ENCODE measurements around the gene FGD6. TPM values are rescaled to one million over a fixed set of nuclear protein-coding genes. Genes with fewer than 3 reads are reported as not detected.

FGD6 gene
- total RNA-seq (2014; rRNA removed; shearing (Covaris generic); ENCODE audit: low replicate concordance) = 42.2 and 42.5 TPM in 2 replicates

DNA sequence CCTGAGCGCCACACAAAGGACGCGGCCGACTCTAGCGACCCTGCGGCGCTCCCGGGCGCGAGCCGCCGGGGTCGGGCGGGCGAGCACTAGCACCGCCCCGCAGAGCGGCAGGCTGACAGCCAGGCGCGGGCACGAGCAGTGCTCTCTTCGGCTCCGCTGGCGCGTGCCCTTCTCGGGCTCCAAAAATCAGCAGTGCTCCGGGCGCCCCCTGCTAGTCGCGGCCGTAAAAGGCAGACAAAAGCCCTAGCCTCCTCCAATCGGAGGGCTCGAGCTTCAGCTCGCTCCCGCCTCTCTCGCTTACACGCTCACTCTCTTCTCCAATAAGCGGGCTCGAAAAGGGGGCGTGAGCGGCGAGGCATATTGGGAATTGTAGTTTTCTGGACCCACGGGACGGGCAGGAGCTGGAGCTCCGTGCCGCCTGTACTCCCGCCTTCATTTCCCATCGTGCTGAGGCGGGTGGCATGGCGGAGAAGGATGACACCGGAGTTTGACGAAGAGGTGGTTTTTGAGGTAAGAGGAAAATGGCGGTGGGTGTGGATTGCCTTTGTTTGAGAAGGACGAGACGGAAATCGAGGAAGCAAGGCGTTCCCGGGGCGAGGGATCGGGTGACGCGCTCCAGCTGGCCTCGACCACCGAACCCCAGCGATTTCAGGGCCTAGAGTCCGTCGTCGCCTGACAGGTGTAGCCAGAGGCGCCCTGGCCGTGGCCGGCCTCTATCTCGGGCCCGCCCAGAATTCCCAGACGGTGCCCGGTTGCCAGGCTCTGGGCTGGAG, at the start of gene FGD6, which contains the start of gene VEZT:
FGD6 (minus strand) TSS at position 91 of the 773 bp plus-strand sequence. CDS start 227 bp downstream, outside the sequence.
VEZT (plus strand) TSS at position 431 of the 773 bp plus-strand sequence; CDS start at position 475, 44 bp downstream.
- peaks cover 64% of the 10 kb centered on the region for H3K4me1 ChIP-seq (ENCODE audit: low read length)
- peak within 1 kb of the TSS; percentile 83 for H3K4me3 ChIP-seq (ENCODE audit: low read length)
- H3K9ac ChIP-seq (ENCODE audit: low read length) = peak within 1 kb of the TSS; percentile 86
- peak; percentile 100 for DNase-seq
- no peaks in the 10 kb centered on the region for H4K20me1 ChIP-seq (ENCODE audit: insufficient read depth, low read depth, low read length)
- H3K36me3 ChIP-seq (ENCODE audit: insufficient read depth, low read length) = peaks cover 6% of the 10 kb centered on the region; the same call in 1 of the 2 replicates
- peak within 1 kb of the TSS; percentile 91 for H3K4me2 ChIP-seq (ENCODE audit: low read depth, low read length, poor library complexity, severe bottlenecking)
- no peaks in the 10 kb centered on the region for H3K27me3 ChIP-seq (ENCODE audit: low read length)
- no peaks in the 10 kb centered on the region for H3K9me3 ChIP-seq (ENCODE audit: low read length)
- peak within 1 kb of the TSS; percentile 95 for H3K27ac ChIP-seq (ENCODE audit: low read length)
- H3K9me2 ChIP-seq (replicated peaks; ENCODE audit: insufficient read depth, low read length) = no peaks in the 10 kb centered on the region
- peak within 1 kb of the TSS; percentile 21; the same call in 1 of the 2 replicates for H2AFZ ChIP-seq (ENCODE audit: low read length)
- peaks cover 94% of the 10 kb centered on the region for H3K79me2 ChIP-seq (ENCODE audit: low read length)

DNA sequence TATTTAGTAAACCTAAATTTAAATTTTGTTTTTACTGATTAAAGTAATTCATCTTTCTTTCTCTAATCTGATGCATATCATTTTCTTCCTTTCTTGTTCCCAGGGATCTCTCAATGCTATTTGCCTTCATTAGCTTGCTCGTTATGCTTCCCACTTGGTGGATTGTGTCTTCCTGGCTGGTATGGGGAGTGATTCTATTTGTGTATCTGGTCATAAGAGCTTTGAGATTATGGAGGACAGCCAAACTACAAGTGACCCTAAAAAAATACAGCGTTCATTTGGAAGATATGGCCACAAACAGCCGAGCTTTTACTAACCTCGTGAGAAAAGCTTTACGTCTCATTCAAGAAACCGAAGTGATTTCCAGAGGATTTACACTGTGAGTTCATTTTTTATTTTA, 49.0 kb upstream of the FGD6 start:
- Histone ChIP-seq H3K9me3 (ENCODE audit: low read length) (no peaks in the 10 kb centered on the region), H3K4me3 (ENCODE audit: low read length) (no peak overlapping the region), H3K27ac (ENCODE audit: low read length) (no peak overlapping the region), H3K9ac (ENCODE audit: low read length) (no peak overlapping the region), H3K27me3 (ENCODE audit: low read length) (no peaks in the 10 kb centered on the region), H3K4me2 (ENCODE audit: low read depth, low read length, poor library complexity, severe bottlenecking) (no peak overlapping the region), H3K4me1 (ENCODE audit: low read length) (no peaks in the 10 kb centered on the region), H4K20me1 (ENCODE audit: insufficient read depth, low read depth, low read length) (no peaks in the 10 kb centered on the region), H2AFZ (ENCODE audit: low read length) (no peak overlapping the region), H3K36me3 (ENCODE audit: insufficient read depth, low read length) (peaks cover 69% of the 10 kb centered on the region), H3K79me2 (ENCODE audit: low read length) (peaks cover 56% of the 10 kb centered on the region), H3K9me2 (replicated peaks; ENCODE audit: insufficient read depth, low read length) (no peaks in the 10 kb centered on the region)
- no peak for DNase-seq

DNA sequence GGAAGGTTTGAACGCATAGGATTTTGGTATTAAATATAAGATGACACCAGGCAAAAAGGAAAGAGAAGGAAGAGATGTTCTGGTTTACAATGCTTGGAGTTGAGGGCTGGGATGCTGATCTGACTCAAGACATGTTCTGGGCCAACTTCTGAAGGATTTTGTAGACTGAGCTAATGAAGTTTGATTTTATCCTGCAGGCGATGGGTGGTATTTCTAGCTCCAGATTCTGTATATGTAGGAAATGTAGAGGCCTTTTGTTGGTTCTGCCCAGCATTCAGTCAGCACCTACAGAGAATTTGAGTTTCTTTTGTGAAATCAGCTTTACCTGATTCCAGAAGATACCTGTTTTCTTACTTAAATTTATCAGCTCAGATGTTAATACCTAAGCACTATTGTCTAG, 48.5 kb upstream of the FGD6 start:
- no peak for DNase-seq
- Histone ChIP-seq H3K4me3 (ENCODE audit: low read length) (no peak overlapping the region), H3K79me2 (ENCODE audit: low read length) (peaks cover 58% of the 10 kb centered on the region), H3K9me2 (replicated peaks; ENCODE audit: insufficient read depth, low read length) (no peaks in the 10 kb centered on the region), H3K9me3 (ENCODE audit: low read length) (no peaks in the 10 kb centered on the region), H4K20me1 (ENCODE audit: insufficient read depth, low read depth, low read length) (no peaks in the 10 kb centered on the region), H3K27ac (ENCODE audit: low read length) (no peak overlapping the region), H3K36me3 (ENCODE audit: insufficient read depth, low read length) (peaks cover 66% of the 10 kb centered on the region), H3K4me2 (ENCODE audit: low read depth, low read length, poor library complexity, severe bottlenecking) (no peak overlapping the region), H3K27me3 (ENCODE audit: low read length) (no peaks in the 10 kb centered on the region), H2AFZ (ENCODE audit: low read length) (no peak overlapping the region), H3K9ac (ENCODE audit: low read length) (no peak overlapping the region), H3K4me1 (ENCODE audit: low read length) (no peaks in the 10 kb centered on the region)

DNA sequence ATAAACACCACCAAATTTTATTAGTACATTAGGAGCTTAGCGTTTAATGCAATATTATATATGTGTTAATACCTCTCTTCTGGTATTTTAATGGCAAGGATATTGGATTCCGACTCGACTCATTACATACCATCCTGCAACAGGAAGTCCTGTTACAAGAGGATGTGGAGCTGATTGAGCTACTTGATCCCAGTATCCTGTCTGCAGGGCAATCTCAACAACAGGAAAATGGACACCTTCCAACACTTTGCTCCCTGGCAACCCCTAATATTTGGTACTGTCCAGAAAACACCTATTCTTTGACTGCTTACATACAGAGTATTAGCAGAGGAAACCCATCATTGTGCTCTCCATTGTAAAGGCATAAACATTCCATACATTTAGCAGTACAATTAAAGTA, 45.5 kb upstream of the FGD6 start:
- Histone ChIP-seq H3K36me3 (ENCODE audit: insufficient read depth, low read length) (peaks cover 57% of the 10 kb centered on the region), H3K27ac (ENCODE audit: low read length) (no peak overlapping the region), H3K9ac (ENCODE audit: low read length) (no peak overlapping the region), H3K27me3 (ENCODE audit: low read length) (no peaks in the 10 kb centered on the region), H3K4me2 (ENCODE audit: low read depth, low read length, poor library complexity, severe bottlenecking) (no peak overlapping the region), H3K9me2 (replicated peaks; ENCODE audit: insufficient read depth, low read length) (no peaks in the 10 kb centered on the region), H3K4me1 (ENCODE audit: low read length) (no peaks in the 10 kb centered on the region), H2AFZ (ENCODE audit: low read length) (no peak overlapping the region), H4K20me1 (ENCODE audit: insufficient read depth, low read depth, low read length) (no peaks in the 10 kb centered on the region), H3K4me3 (ENCODE audit: low read length) (no peak overlapping the region), H3K79me2 (ENCODE audit: low read length) (peaks cover 65% of the 10 kb centered on the region), H3K9me3 (ENCODE audit: low read length) (no peaks in the 10 kb centered on the region)
- DNase-seq = no peak

DNA sequence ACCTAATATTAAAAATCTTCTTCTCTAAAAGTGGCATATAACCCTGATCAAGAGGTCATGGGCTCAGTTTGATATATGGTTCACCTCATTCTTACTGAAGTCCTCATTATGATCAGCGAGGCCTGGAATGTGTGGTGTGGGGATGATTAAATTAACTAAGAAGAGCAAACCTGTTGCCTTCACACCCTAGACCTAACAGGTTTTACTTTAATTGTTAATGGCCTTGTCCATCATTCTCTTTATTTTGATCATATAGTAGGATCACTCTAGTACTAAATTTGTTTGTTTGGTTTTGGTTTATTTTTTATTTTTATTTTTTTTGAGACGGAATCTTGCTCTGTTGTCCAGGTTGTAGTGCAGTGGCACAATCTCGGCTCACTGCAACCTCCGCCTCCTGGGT, 43.8 kb upstream of the FGD6 start:
- Histone ChIP-seq H4K20me1 (ENCODE audit: insufficient read depth, low read depth, low read length) (no peaks in the 10 kb centered on the region), H3K4me1 (ENCODE audit: low read length) (no peaks in the 10 kb centered on the region), H3K27me3 (ENCODE audit: low read length) (no peaks in the 10 kb centered on the region), H3K9me3 (ENCODE audit: low read length) (no peaks in the 10 kb centered on the region), H3K9ac (ENCODE audit: low read length) (no peak overlapping the region), H3K27ac (ENCODE audit: low read length) (no peak overlapping the region), H3K4me2 (ENCODE audit: low read depth, low read length, poor library complexity, severe bottlenecking) (no peak overlapping the region), H2AFZ (ENCODE audit: low read length) (no peak overlapping the region), H3K36me3 (ENCODE audit: insufficient read depth, low read length) (peaks cover 59% of the 10 kb centered on the region), H3K9me2 (replicated peaks; ENCODE audit: insufficient read depth, low read length) (no peaks in the 10 kb centered on the region), H3K4me3 (ENCODE audit: low read length) (no peak overlapping the region), H3K79me2 (ENCODE audit: low read length) (peaks cover 69% of the 10 kb centered on the region)
- no peak for DNase-seq

DNA sequence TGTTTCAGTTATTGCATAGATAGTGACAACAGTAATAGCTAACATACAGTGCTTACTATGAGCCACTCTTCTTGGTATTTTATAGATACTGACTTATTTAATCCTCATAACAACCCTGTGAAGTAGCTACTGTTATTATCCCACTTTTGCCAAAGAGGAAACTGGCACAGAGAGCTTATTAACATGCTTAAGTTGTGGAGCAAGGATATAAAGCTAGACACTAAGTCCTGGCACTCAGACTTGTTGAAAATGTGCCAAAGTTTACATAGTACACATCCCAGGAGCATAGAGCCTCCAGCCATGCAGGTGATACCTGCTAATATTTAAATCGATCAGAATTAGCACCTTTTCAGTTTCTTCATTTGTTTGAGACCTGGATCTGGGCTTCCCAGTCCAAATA, 42.1 kb upstream of the FGD6 start:
- no peak overlapping the region for H3K9ac ChIP-seq (ENCODE audit: low read length)
- H3K9me3 ChIP-seq (ENCODE audit: low read length) = no peaks in the 10 kb centered on the region
- no peaks in the 10 kb centered on the region for H4K20me1 ChIP-seq (ENCODE audit: insufficient read depth, low read depth, low read length)
- no peaks in the 10 kb centered on the region for H3K27me3 ChIP-seq (ENCODE audit: low read length)
- H3K27ac ChIP-seq (ENCODE audit: low read length) = no peak overlapping the region
- no peak for DNase-seq
- H2AFZ ChIP-seq (ENCODE audit: low read length) = no peak overlapping the region
- H3K4me2 ChIP-seq (ENCODE audit: low read depth, low read length, poor library complexity, severe bottlenecking) = no peak overlapping the region
- peaks cover 69% of the 10 kb centered on the region for H3K79me2 ChIP-seq (ENCODE audit: low read length)
- peaks cover 61% of the 10 kb centered on the region for H3K36me3 ChIP-seq (ENCODE audit: insufficient read depth, low read length)
- no peaks in the 10 kb centered on the region for H3K9me2 ChIP-seq (replicated peaks; ENCODE audit: insufficient read depth, low read length)
- no peaks in the 10 kb centered on the region for H3K4me1 ChIP-seq (ENCODE audit: low read length)
- no peak overlapping the region for H3K4me3 ChIP-seq (ENCODE audit: low read length)

DNA sequence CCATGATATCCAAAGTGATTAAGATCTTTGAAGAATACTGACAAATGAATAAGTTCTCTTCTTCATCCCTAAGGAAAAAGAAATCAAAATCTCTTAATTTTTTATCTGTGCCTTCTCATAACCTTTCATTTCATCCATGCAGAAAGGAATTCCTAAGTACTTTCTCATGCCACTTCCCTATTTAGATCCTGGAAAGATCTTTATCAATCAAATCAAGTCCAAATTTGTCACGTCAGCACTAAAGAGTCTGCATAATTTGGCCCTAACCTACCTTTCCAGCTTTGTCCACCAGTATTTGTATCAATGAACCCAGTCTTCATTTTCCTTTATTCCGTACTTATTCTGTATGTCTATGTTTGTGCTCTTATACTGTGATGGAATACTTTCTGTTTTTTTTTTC, 41.5 kb upstream of the FGD6 start:
- no peak for DNase-seq
- Histone ChIP-seq H2AFZ (ENCODE audit: low read length) (no peak overlapping the region), H3K36me3 (ENCODE audit: insufficient read depth, low read length) (peaks cover 57% of the 10 kb centered on the region), H3K9me3 (ENCODE audit: low read length) (no peaks in the 10 kb centered on the region), H3K4me3 (ENCODE audit: low read length) (no peak overlapping the region), H4K20me1 (ENCODE audit: insufficient read depth, low read depth, low read length) (no peaks in the 10 kb centered on the region), H3K4me1 (ENCODE audit: low read length) (no peaks in the 10 kb centered on the region), H3K27ac (ENCODE audit: low read length) (no peak overlapping the region), H3K4me2 (ENCODE audit: low read depth, low read length, poor library complexity, severe bottlenecking) (no peak overlapping the region), H3K9ac (ENCODE audit: low read length) (no peak overlapping the region), H3K27me3 (ENCODE audit: low read length) (no peaks in the 10 kb centered on the region), H3K9me2 (replicated peaks; ENCODE audit: insufficient read depth, low read length) (no peaks in the 10 kb centered on the region), H3K79me2 (ENCODE audit: low read length) (peaks cover 73% of the 10 kb centered on the region)

DNA sequence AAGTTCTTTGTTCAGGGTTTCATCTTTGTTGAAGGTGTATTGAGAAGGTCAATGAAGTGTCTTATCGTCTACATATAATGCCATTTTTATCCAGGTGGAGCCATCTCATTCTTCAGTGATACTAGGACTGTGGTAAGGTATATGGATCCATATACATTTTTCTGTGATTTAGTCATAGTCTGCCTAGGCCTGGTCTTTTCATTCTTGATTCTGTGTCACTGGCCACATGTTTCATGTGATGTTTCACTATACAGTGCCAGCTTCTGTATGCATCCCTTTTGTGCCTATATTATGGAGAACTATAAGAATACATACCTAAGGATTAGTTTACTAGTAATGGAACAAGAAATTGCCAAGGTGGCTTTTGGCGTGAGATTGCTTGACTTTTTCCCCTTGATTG, 40.9 kb upstream of the FGD6 start:
- H3K27me3 ChIP-seq (ENCODE audit: low read length) = no peaks in the 10 kb centered on the region
- H3K9me3 ChIP-seq (ENCODE audit: low read length) = no peaks in the 10 kb centered on the region
- no peak overlapping the region for H3K9ac ChIP-seq (ENCODE audit: low read length)
- no peak overlapping the region for H2AFZ ChIP-seq (ENCODE audit: low read length)
- H3K4me2 ChIP-seq (ENCODE audit: low read depth, low read length, poor library complexity, severe bottlenecking) = no peak overlapping the region
- peaks cover 79% of the 10 kb centered on the region for H3K79me2 ChIP-seq (ENCODE audit: low read length)
- H3K27ac ChIP-seq (ENCODE audit: low read length) = no peak overlapping the region
- H3K36me3 ChIP-seq (ENCODE audit: insufficient read depth, low read length) = peaks cover 60% of the 10 kb centered on the region
- H3K4me3 ChIP-seq (ENCODE audit: low read length) = no peak overlapping the region
- no peaks in the 10 kb centered on the region for H3K9me2 ChIP-seq (replicated peaks; ENCODE audit: insufficient read depth, low read length)
- H4K20me1 ChIP-seq (ENCODE audit: insufficient read depth, low read depth, low read length) = no peaks in the 10 kb centered on the region
- no peaks in the 10 kb centered on the region for H3K4me1 ChIP-seq (ENCODE audit: low read length)
- no peak for DNase-seq

Measured in Karpas-422 (cell line).